ENCODE measurements around the gene RYR2.
A peak's percentile ranks its signal among the peaks of the same experiment; 100 is the strongest.

RYR2 gene

DNA sequence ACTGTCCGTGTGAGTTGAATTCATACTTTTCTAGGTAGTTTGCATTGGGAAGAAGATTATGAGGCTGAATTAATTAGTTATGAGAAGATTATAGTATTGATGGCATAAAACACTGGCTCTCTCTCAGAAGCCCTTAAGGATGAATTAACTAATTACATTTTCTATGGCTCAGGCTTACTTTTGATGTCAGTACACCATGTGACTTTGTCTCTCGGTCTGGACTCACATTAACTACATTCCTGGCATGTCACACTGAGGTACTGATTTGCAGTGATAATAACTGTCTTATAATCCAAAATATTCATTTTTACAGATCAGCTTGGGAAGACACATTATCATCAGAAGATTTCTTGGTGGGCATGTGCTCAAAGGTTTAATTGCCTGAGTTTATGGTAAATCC is 486.6 kb downstream of the RYR2 start:
- no peak for ATAC-seq
- H3K36me3 Mint-ChIP-seq, result no peaks in the 10 kb centered on the region
- no peaks in the 10 kb centered on the region for H3K4me1 Mint-ChIP-seq
- no peaks in the 10 kb centered on the region for H3K27me3 Mint-ChIP-seq
- no peak overlapping the region for H3K27ac Mint-ChIP-seq
- H3K9me3 Mint-ChIP-seq, result peaks cover 6% of the 10 kb centered on the region
- no peak overlapping the region for H3K4me3 Mint-ChIP-seq

DNA sequence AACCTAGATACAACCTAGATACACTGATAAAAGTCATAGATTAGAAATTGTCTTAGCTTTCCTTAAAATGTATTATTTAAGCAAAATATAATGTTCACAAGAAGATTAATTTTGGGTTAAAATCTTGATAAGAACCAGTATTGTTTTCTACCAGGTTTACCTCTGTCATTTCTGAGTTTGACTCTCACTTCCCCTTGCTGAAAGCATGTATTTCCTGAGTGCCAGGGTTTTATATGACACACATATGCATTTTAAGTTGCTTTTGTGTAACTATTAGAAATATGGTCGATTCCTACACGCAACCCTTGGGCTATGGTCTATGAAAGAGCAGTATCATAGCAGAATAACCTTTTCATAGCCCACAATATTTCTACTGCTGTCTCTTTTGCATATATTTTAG is 497.1 kb downstream of the RYR2 start:
- Mint-ChIP-seq H3K27me3 (no peaks in the 10 kb centered on the region), H3K27ac (no peak overlapping the region), H3K4me1 (no peaks in the 10 kb centered on the region), H3K36me3 (no peaks in the 10 kb centered on the region), H3K4me3 (no peak overlapping the region), H3K9me3 (no peaks in the 10 kb centered on the region)
- no peak for ATAC-seq

DNA sequence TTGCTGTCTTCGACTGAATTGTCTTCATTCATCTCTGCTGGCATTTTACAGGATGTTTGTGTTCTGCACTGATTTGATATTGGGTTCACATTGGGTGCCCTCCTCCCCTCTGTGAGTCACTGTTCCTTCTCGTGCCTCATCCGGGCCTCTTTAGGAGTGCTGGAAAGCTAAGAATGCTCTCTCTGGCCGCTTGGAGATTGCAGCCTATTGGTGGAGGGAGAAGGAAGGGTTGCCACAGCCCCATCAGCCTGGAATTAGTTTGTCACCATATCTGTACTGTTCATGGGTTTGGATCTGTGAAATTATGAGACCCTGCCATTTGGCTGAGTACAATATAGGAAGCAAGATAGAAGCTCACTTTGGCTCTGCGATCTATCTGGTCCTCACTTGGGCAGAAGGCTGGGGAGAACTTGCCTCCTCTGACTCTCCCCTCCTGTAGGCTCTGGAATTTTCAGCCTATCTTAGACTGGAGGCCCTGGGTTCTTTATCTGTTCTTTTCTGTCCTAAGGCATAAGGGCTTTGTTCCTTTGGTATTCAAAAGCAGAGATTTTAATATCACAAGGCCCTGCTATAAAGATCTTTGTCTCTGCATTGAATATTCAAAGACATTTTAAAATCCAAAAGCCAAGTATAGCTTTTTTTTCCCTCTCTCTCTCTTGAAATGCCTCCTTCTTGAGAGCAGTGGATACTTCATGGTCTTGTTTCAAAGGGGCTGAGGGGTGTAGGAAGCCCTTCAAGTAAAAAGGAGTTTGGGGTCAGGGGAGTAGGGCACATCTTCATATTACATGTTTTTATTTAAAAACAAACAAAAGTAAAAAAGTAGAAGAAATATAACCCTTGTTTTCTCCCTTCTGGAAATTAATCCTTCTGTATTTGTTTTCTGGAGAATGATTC is 500.8 kb downstream of the RYR2 start:
- Mint-ChIP-seq H3K27ac (no peak overlapping the region), H3K27me3 (no peaks in the 10 kb centered on the region), H3K4me3 (no peak overlapping the region), H3K36me3 (no peaks in the 10 kb centered on the region), H3K4me1 (no peaks in the 10 kb centered on the region), H3K9me3 (no peaks in the 10 kb centered on the region)
- ATAC-seq, result peak; percentile 36

GRCh38 chr1:237553078-237553477 is 511.1 kb downstream of the RYR2 start:
- Mint-ChIP-seq H3K36me3 (no peaks in the 10 kb centered on the region), H3K9me3 (peaks cover 10% of the 10 kb centered on the region), H3K27me3 (no peaks in the 10 kb centered on the region), H3K4me3 (no peak overlapping the region), H3K4me1 (no peaks in the 10 kb centered on the region), H3K27ac (no peak overlapping the region)
- no peak for ATAC-seq

- Mint-ChIP-seq H3K36me3 (no peaks in the 10 kb centered on the region), H3K27ac (no peak overlapping the region), H3K4me3 (no peak overlapping the region), H3K4me1 (no peaks in the 10 kb centered on the region), H3K9me3 (peaks cover 13% of the 10 kb centered on the region), H3K27me3 (peaks cover 14% of the 10 kb centered on the region)
- no peak for ATAC-seq
Observed at GRCh38 chr1:237556911-237557310, 514.9 kb downstream of the RYR2 start.

DNA sequence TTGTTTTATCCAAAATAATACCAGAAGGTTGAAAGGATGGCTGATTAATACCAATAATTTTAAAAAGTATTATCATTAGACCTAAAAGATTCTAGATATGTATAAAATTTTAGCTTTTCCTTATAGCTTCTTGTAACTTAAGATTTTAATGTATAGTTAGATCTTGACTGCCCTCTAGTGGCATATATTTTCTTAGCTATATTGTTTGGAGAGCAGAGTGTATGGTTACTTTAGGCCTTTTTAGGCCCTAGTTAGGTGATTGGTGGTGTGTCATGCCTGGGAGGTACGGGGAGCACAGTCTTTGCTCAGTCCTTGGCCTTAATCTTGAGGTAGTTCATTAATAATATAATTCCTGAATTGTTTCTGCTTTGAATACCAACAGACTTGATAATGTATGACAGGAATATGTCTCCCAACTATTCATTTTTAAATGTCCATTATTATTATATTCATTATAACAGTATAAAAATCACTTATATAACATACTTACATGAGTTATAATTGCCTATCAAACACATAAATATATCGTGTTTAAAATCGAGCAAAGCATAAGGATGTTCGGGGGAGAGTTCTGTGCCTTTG is 520.3 kb downstream of the RYR2 start:
- H3K27ac Mint-ChIP-seq, result no peak overlapping the region
- H3K36me3 Mint-ChIP-seq, result no peaks in the 10 kb centered on the region
- H3K27me3 Mint-ChIP-seq, result peaks cover 14% of the 10 kb centered on the region
- no peak for ATAC-seq
- H3K4me1 Mint-ChIP-seq, result no peaks in the 10 kb centered on the region
- no peak overlapping the region for H3K4me3 Mint-ChIP-seq
- peaks cover 11% of the 10 kb centered on the region for H3K9me3 Mint-ChIP-seq

GRCh38 chr1:237565236-237565635 is 523.3 kb downstream of the RYR2 start:
- H3K9me3 Mint-ChIP-seq, result no peaks in the 10 kb centered on the region
- no peaks in the 10 kb centered on the region for H3K36me3 Mint-ChIP-seq
- no peaks in the 10 kb centered on the region for H3K4me1 Mint-ChIP-seq
- no peak for ATAC-seq
- H3K27me3 Mint-ChIP-seq, result peaks cover 14% of the 10 kb centered on the region
- no peak overlapping the region for H3K27ac Mint-ChIP-seq
- no peak overlapping the region for H3K4me3 Mint-ChIP-seq

GRCh38 chr1:237566581-237566980 is 524.6 kb downstream of the RYR2 start:
- H3K4me3 Mint-ChIP-seq, result no peak overlapping the region
- no peaks in the 10 kb centered on the region for H3K9me3 Mint-ChIP-seq
- H3K27ac Mint-ChIP-seq, result no peak overlapping the region
- no peaks in the 10 kb centered on the region for H3K4me1 Mint-ChIP-seq
- ATAC-seq, result no peak
- H3K27me3 Mint-ChIP-seq, result peaks cover 2% of the 10 kb centered on the region
- H3K36me3 Mint-ChIP-seq, result no peaks in the 10 kb centered on the region

GRCh38 chr1:237568955-237569354 is 527.0 kb downstream of the RYR2 start:
- no peaks in the 10 kb centered on the region for H3K4me1 Mint-ChIP-seq
- H3K4me3 Mint-ChIP-seq, result no peak overlapping the region
- no peak for ATAC-seq
- no peaks in the 10 kb centered on the region for H3K27me3 Mint-ChIP-seq
- no peaks in the 10 kb centered on the region for H3K9me3 Mint-ChIP-seq
- no peaks in the 10 kb centered on the region for H3K36me3 Mint-ChIP-seq
- no peak overlapping the region for H3K27ac Mint-ChIP-seq

- Mint-ChIP-seq H3K27me3 (no peaks in the 10 kb centered on the region), H3K9me3 (peaks cover 2% of the 10 kb centered on the region), H3K36me3 (no peaks in the 10 kb centered on the region), H3K4me3 (no peak overlapping the region), H3K27ac (no peak overlapping the region), H3K4me1 (no peaks in the 10 kb centered on the region)
- ATAC-seq, result no peak
Observed at GRCh38 chr1:237570530-237570929, 528.5 kb downstream of the RYR2 start.

DNA sequence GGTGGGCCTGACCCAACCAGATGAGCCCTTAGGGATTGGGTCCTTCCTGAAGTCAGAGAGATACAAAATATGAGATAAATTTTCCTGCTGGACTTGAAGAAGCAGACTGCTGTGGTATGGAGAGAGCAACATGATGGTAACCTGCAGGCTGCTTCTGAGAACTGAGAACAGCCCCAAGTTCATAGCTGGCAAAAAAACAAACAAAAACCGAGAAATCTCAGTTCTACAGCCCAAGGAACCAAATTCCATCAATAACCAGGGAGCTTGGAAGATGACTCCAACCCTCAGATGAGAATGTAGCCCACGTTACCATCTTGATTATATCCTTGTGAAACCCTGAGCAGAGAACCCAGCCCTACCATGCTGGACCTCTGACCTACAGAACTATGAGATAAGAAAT is 532.6 kb downstream of the RYR2 start:
- Mint-ChIP-seq H3K9me3 (peaks cover 15% of the 10 kb centered on the region), H3K4me3 (no peak overlapping the region), H3K27me3 (no peaks in the 10 kb centered on the region), H3K4me1 (no peaks in the 10 kb centered on the region), H3K36me3 (no peaks in the 10 kb centered on the region), H3K27ac (no peak overlapping the region)
- no peak for ATAC-seq

GRCh38 chr1:237578540-237578939 is 536.6 kb downstream of the RYR2 start:
- H3K27me3 Mint-ChIP-seq, result no peaks in the 10 kb centered on the region
- H3K4me3 Mint-ChIP-seq, result no peak overlapping the region
- no peak for ATAC-seq
- H3K36me3 Mint-ChIP-seq, result no peaks in the 10 kb centered on the region
- no peaks in the 10 kb centered on the region for H3K4me1 Mint-ChIP-seq
- H3K9me3 Mint-ChIP-seq, result peaks cover 18% of the 10 kb centered on the region
- H3K27ac Mint-ChIP-seq, result no peak overlapping the region

GRCh38 chr1:237580726-237581125 is 538.7 kb downstream of the RYR2 start:
- ATAC-seq, result no peak
- Mint-ChIP-seq H3K36me3 (no peaks in the 10 kb centered on the region), H3K9me3 (peaks cover 14% of the 10 kb centered on the region), H3K4me1 (no peaks in the 10 kb centered on the region), H3K27ac (no peak overlapping the region), H3K4me3 (no peak overlapping the region), H3K27me3 (no peaks in the 10 kb centered on the region)

GRCh38 chr1:237583270-237583669 is 541.3 kb downstream of the RYR2 start:
- H3K4me3 Mint-ChIP-seq, result no peak overlapping the region
- no peak for ATAC-seq

GRCh38 chr1:237583756-237584155 is 541.8 kb downstream of the RYR2 start:
- Mint-ChIP-seq H3K36me3 (no peaks in the 10 kb centered on the region), H3K4me3 (no peak overlapping the region), H3K27ac (no peak overlapping the region), H3K27me3 (no peaks in the 10 kb centered on the region), H3K4me1 (no peaks in the 10 kb centered on the region), H3K9me3 (peaks cover 3% of the 10 kb centered on the region)
- ATAC-seq, result no peak

More at GRCh38 chr1:237583270-237583669, 541.3 kb downstream of the RYR2 start:
- peaks cover 3% of the 10 kb centered on the region for H3K9me3 Mint-ChIP-seq
- no peaks in the 10 kb centered on the region for H3K36me3 Mint-ChIP-seq
- no peaks in the 10 kb centered on the region for H3K27me3 Mint-ChIP-seq
- no peaks in the 10 kb centered on the region for H3K4me1 Mint-ChIP-seq
- no peak overlapping the region for H3K27ac Mint-ChIP-seq

DNA sequence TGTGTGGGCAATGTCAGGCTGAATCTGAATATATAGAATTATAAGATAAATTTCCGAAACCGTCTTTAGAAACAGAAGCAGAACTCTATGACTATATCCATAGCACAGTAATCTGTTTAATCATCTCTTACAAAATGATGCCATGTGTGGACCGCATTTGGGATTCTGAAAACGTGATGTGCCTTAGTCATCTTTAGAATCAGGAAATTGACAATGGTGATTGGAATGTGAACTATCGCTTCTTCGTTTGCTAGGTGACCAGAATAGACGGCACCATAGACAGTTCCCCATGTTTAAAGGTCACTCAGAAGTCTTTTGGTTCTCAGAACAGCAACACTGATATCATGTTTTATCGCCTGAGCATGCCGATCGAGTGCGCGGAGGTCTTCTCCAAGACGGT is 548.4 kb downstream of the RYR2 start:
- H3K4me3 Mint-ChIP-seq, result no peak overlapping the region
- no peak for ATAC-seq
- H3K27ac Mint-ChIP-seq, result no peak overlapping the region
- H3K9me3 Mint-ChIP-seq, result no peaks in the 10 kb centered on the region
- no peaks in the 10 kb centered on the region for H3K36me3 Mint-ChIP-seq
- no peaks in the 10 kb centered on the region for H3K27me3 Mint-ChIP-seq
- no peaks in the 10 kb centered on the region for H3K4me1 Mint-ChIP-seq
